Activated CD8-positive, alpha-beta memory T cell treated with anti-CD3 and anti-CD28 coated beads for 1 hour (primary cell): ENCODE results near the gene SHLD1.

Experiments
- DNase-seq, 2 donors: peaks; one replicate each; pipeline ENCODE4 v3.0.0-alpha.2; 2020; ENCODE audit warnings: low read depth in 1 of 2; ENCODE audit errors: extremely low read depth in 1 of 2

The SHLD1 gene

DNA sequence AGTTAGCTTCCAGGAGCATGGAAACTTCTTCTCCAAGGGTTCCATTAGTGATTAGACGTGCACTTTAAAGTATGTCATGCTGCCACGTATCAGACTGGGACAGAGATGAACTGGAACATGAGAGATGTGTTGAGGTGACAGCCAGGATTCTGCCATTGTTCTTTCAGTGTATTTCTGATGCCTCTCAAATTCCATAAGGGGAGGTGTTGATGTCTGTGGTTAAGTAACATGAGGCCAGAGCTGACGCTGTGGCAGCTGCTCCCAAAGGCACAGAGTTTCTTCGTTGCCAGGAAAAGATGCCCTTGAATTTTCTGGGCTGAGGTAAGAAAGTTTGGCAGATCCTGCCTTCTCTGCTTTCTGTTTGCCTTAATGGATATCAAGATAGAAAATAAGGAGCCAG is 136.6 kb downstream of the SHLD1 start:
- DNase-seq, result no peak

DNA sequence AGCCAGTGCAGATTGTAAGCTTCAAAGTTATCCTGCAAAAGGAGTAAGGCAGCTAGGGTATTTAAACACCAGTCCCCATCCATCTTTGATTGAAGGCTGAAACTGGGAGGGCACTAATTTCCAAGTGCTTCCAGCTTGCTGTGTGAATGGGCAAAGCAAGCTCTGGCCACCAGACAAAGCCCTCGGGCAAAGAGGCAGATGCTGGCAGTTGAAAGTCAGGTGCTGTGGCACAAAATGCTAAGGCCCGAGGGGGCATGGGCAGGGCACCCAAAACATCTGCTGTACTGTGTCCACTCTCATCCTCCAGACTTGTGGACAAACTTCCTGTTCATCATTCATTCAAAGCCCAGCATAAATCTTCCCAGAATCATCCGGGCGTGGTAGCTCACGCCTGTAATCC is 137.2 kb downstream of the SHLD1 start:
- DNase-seq, result no peak

GRCh38 chr20:5888041-5888440 is 137.8 kb downstream of the SHLD1 start:
- no peak for DNase-seq

- DNase-seq, result no peak
These were observed 140.7 kb downstream of the SHLD1 start for GRCh38 chr20:5890773-5891441.

- DNase-seq, result no peak
These were observed 142.9 kb downstream of the SHLD1 start for GRCh38 chr20:5893052-5893451.

- DNase-seq, result no peak
These were observed 143.4 kb downstream of the SHLD1 start for GRCh38 chr20:5893621-5894020.

- no peak for DNase-seq
These were observed 145.4 kb downstream of the SHLD1 start for GRCh38 chr20:5895626-5896025.

DNA sequence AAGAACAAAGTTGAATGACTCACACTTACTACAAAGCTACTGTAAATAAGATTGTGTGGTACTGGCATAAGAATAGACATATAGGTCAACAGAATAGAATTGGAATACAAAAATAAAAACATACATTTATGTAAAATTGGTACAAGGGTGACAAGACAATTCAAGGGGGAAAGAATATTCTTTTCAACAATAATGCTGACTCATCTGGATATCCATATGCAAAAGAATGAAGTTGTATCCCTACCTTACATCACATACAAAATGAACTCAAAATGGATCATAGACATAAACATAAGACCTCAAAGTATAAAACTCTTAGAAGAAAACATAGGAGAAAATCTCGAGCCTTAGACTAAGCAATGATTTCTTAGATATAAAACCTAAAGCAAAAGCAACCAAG is 149.2 kb downstream of the SHLD1 start:
- no peak for DNase-seq

DNA sequence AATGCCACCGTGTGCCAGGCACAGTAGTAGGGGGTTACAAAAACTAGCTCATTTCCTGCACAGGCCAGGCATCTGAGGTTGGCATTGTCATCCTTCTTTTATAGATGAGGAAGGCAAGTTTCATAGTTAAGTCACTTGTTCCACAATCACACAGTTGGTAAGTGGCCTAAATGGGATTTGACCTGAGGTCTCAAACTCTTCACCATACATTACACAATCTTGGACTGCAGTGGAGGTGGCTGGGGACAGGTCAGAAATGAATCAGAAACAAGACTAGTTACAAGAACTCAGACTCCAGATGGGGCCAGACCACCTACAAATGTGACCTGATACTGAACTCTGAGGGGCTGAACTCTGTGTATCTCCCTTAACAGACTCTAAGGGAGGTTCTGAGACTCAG is 150.7 kb downstream of the SHLD1 start:
- no peak for DNase-seq

DNA sequence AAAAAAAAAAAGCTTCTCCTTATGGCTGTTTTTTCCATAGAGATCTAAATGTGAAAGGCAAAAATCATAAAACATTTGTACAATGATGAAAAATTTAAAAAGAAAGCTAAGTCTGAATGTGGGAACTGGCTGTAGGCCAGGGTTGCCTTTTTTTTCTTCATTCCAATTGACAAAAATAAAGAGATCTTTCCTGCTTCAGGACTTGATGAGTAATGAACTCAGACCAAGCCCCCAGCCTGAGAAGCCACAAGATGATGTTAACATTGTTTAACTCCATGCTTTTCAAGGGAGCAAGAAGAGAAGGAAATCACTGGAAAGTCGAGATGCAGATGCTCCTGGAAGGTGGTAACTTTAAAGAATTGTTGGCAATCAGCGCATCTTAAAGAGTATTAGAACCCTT is 158.8 kb downstream of the SHLD1 start:
- no peak for DNase-seq

GRCh38 chr20:5910186-5910585 is 160.0 kb downstream of the SHLD1 start:
- no peak for DNase-seq

DNA sequence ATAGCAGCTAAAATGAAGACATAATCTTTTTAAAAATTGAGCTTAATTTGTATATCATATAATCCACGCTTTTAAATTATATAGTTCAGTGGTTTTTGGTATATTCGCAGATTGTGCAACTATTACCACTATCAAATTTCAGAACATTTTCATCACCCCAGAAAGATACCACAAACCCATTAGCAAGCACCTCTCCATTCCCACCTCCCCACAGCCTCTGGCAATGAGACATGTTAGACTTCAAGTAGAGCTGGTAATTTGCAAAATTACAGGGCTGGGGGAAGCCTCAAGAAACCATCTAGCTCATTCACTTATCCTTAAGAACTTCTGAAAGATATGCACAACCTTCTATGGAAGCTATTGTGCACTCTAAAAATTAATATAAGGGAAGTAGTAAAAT is 163.0 kb downstream of the SHLD1 start:
- no peak for DNase-seq
